ENCODE data around the gene PSMD1.

PSMD1 gene

DNA sequence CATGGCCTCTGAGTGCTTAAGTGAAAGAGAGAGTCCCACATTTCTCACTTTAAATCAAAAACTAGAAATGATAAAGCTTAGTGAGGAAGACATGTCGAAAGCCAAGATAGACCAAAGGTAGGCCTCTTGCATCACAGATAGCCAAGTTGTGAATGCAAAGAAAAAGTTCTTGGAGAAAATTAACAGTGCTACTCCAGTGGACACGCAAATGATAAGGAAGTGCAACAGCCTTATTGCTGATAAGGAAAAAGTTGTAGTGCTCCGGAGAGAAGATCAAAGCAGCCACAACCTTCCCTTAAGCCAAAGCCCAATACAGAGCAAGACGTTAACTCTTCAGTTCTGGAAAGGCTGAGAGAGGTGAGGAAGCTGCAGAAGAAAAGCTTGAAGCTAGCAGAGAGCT lies 32.1 kb downstream of the PSMD1 start (continued):
- TF ChIP-seq, protein P1, sequence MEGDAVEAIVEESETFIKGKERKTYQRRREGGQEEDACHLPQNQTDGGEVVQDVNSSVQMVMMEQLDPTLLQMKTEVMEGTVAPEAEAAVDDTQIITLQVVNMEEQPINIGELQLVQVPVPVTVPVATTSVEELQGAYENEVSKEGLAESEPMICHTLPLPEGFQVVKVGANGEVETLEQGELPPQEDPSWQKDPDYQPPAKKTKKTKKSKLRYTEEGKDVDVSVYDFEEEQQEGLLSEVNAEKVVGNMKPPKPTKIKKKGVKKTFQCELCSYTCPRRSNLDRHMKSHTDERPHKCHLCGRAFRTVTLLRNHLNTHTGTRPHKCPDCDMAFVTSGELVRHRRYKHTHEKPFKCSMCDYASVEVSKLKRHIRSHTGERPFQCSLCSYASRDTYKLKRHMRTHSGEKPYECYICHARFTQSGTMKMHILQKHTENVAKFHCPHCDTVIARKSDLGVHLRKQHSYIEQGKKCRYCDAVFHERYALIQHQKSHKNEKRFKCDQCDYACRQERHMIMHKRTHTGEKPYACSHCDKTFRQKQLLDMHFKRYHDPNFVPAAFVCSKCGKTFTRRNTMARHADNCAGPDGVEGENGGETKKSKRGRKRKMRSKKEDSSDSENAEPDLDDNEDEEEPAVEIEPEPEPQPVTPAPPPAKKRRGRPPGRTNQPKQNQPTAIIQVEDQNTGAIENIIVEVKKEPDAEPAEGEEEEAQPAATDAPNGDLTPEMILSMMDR (tag by site-specific recombination; IDR thresholded peaks at IDR 0.05), result no peak
- TF ChIP-seq ZNF184 (tag by site-specific recombination; IDR thresholded peaks at IDR 0.05) (no peak), PRDM2 (tag by site-specific recombination; IDR thresholded peaks at IDR 0.05; ENCODE audit: borderline replicate concordance) (no peak), ZNF624 (tag by site-specific recombination; IDR thresholded peaks at IDR 0.05) (no peak), ZNF48 (tag by site-specific recombination; IDR thresholded peaks at IDR 0.05) (no peak), ZNF596 (tag by site-specific recombination; IDR thresholded peaks at IDR 0.05) (no peak), YY1 (tag by site-specific recombination; IDR thresholded peaks at IDR 0.05) (no peak), ZNF292 (tag by site-specific recombination; IDR thresholded peaks at IDR 0.05; ENCODE audit: borderline replicate concordance, low read depth) (no peak), ZNF169 (tag by site-specific recombination; IDR thresholded peaks at IDR 0.05) (no peak), ZNF423 (tag by site-specific recombination; IDR thresholded peaks at IDR 0.05) (no peak), ZNF19 (tag by site-specific recombination; IDR thresholded peaks at IDR 0.05; ENCODE audit: low read depth) (no peak)
- TF ChIP-seq, protein P2, sequence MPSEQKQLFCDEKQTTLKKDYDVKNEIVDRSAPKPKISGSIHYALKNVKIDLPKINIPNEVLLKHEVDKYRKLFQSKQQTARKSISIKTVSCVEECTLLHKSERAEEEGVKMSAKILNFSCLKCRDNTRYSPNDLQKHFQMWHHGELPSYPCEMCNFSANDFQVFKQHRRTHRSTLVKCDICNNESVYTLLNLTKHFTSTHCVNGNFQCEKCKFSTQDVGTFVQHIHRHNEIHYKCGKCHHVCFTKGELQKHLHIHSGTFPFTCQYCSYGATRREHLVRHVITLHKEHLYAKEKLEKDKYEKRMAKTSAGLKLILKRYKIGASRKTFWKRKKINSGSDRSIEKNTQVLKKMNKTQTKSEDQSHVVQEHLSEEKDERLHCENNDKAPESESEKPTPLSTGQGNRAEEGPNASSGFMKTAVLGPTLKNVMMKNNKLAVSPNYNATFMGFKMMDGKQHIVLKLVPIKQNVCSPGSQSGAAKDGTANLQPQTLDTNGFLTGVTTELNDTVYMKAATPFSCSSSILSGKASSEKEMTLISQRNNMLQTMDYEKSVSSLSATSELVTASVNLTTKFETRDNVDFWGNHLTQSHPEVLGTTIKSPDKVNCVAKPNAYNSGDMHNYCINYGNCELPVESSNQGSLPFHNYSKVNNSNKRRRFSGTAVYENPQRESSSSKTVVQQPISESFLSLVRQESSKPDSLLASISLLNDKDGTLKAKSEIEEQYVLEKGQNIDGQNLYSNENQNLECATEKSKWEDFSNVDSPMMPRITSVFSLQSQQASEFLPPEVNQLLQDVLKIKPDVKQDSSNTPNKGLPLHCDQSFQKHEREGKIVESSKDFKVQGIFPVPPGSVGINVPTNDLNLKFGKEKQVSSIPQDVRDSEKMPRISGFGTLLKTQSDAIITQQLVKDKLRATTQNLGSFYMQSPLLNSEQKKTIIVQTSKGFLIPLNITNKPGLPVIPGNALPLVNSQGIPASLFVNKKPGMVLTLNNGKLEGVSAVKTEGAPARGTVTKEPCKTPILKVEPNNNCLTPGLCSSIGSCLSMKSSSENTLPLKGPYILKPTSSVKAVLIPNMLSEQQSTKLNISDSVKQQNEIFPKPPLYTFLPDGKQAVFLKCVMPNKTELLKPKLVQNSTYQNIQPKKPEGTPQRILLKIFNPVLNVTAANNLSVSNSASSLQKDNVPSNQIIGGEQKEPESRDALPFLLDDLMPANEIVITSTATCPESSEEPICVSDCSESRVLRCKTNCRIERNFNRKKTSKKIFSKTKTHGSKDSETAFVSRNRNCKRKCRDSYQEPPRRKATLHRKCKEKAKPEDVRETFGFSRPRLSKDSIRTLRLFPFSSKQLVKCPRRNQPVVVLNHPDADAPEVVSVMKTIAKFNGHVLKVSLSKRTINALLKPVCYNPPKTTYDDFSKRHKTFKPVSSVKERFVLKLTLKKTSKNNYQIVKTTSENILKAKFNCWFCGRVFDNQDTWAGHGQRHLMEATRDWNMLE (tag by site-specific recombination; conservative IDR thresholded peaks at IDR 0.05; ENCODE audit: low read depth), result no peak
- TF ChIP-seq, protein P3, sequence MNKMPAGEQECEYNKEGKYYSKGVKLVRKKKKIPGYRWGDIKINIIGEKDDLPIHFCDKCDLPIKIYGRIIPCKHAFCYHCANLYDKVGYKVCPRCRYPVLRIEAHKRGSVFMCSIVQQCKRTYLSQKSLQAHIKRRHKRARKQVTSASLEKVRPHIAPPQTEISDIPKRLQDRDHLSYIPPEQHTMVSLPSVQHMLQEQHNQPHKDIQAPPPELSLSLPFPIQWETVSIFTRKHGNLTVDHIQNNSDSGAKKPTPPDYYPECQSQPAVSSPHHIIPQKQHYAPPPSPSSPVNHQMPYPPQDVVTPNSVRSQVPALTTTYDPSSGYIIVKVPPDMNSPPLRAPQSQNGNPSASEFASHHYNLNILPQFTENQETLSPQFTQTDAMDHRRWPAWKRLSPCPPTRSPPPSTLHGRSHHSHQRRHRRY (tag by site-specific recombination; IDR thresholded peaks at IDR 0.05), result no peak
